GM18508 (cell line): Measurements from ENCODE around the gene BAD.

Experiments
- ATAC-seq: cut with Tn5 transposase; IDR thresholded peaks from one replicate; pipeline ENCODE4 v1.9.1; 2021; ENCODE audit warnings: moderate number of reproducible peaks; ENCODE audit not compliant: insufficient read depth, unreplicated experiment

Gene BAD

DNA sequence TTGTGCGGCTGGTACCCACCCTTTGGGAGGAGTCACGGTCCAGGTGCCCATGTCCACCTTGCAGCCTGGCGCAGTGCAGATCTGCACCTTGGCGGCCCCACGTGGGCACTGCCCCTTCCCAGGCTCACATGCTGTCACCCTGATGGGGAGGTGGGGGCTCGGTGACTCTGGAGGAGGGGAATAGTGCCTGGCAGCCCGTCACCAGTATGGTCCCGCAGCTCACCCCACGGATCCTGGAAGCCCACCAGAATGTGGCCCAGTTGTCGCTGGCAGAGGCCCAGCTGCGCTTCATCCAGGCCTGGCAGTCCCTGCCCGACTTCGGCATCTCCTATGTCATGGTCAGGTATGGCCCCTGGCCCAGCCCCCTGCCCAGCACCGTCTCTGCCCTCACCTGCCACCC, 63.7 kb downstream of the BAD start:
- ATAC-seq: no peak

DNA sequence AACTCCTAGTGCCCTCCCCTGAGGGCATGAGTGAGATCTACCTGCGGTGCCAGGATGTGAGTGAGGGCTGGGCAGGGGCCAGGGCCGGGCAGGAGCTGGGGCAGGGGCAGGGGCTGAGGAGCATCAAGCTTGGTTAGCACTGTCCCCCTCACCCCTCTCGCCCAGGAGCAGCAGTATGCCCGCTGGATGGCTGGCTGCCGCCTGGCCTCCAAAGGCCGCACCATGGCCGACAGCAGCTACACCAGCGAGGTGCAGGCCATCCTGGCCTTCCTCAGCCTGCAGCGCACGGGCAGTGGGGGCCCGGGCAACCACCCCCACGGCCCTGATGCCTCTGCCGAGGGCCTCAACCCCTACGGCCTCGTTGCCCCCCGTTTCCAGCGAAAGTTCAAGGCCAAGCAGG, 64.2 kb downstream of the BAD start:
- no peak for ATAC-seq
